ENCODE results near the gene TTLL3. TPM values are rescaled to one million over a fixed set of nuclear protein-coding genes. Genes with fewer than 3 reads are reported as not detected.

Gene TTLL3
- polyA plus RNA-seq, 1 donor (not counting 4 experiments of a cell fraction or from before 2014, with no cell fraction given) = 11.3 TPM

DNA sequence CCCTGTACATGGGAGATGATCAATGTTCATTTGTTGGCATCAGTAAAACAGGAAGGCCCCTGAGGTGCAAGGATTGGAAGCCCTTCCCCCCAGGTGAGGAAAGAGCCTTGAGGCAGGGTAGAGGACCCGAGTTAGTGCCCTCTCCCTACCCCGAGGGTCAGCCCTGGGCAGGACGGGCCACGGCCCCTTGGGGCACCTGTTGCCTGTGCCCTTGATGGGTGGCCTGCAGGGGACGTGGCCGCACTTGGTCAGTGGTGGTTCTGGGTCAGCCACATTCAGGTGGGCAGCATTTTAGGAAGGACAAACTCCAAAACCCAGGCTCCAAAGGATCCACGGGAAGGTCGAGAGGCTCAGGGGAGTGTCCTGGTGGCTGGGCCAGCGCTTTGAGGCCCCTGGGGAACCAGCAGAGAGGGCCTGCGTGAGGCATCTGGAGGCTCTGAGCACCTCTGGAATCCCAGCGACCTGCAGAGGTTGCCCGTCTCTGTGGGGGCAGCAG, 49.5 kb downstream of the TTLL3 start:
- H3K9me3 ChIP-seq (ENCODE audit: control insufficient read depth, low read depth, low read length) = no peaks in the 10 kb centered on the region
- no peaks in the 10 kb centered on the region for H3K27me3 ChIP-seq (ENCODE audit: control insufficient read depth, extremely low read depth, insufficient read depth, low read length)
- H3K79me2 ChIP-seq (ENCODE audit: control insufficient read depth, insufficient read depth, low read length) = no peaks in the 10 kb centered on the region
- H3K36me3 ChIP-seq (ENCODE audit: control insufficient read depth in 2 of 2, extremely low read depth in 1 of 2, insufficient read depth in 2 of 2, low read length in 2 of 2) = no peaks in the 10 kb centered on the region
- H3K4me3 ChIP-seq (ENCODE audit: control insufficient read depth in 2 of 3, extremely low read depth in 1 of 3, insufficient read depth in 2 of 3, low read depth in 1 of 3, low read length in 3 of 3) = no peak overlapping the region
- H3K9me1 ChIP-seq (ENCODE audit: control insufficient read depth, extremely low read depth, insufficient read depth, low read length) = no peaks in the 10 kb centered on the region
- no peak for DNase-seq (ENCODE audit: low read depth, low spot score)
- no peak for FAIRE-seq
- TF ChIP-seq, protein P1, sequence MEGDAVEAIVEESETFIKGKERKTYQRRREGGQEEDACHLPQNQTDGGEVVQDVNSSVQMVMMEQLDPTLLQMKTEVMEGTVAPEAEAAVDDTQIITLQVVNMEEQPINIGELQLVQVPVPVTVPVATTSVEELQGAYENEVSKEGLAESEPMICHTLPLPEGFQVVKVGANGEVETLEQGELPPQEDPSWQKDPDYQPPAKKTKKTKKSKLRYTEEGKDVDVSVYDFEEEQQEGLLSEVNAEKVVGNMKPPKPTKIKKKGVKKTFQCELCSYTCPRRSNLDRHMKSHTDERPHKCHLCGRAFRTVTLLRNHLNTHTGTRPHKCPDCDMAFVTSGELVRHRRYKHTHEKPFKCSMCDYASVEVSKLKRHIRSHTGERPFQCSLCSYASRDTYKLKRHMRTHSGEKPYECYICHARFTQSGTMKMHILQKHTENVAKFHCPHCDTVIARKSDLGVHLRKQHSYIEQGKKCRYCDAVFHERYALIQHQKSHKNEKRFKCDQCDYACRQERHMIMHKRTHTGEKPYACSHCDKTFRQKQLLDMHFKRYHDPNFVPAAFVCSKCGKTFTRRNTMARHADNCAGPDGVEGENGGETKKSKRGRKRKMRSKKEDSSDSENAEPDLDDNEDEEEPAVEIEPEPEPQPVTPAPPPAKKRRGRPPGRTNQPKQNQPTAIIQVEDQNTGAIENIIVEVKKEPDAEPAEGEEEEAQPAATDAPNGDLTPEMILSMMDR (optimal IDR thresholded peaks at IDR 0.05 in 1 of 3, IDR thresholded peaks at IDR 0.05 in 1 of 3, conservative IDR thresholded peaks at IDR 0.05 in 1 of 3; ENCODE audit: extremely low read depth in 1 of 3, insufficient read depth in 2 of 3, low read length in 3 of 3) = no peak
- TF ChIP-seq EZH2 (IDR thresholded peaks at IDR 0.05; ENCODE audit: low read length) = no peak
- H3K9ac ChIP-seq (ENCODE audit: control insufficient read depth, extremely low read depth, insufficient read depth, low read length) = no peak overlapping the region
- dilution Hi-C loops (cut with MboI; ENCODE audit: extremely low pct_ligation_motif_present, low sequenced_read_pairs) = no loop called here
- H4K20me1 ChIP-seq (ENCODE audit: control insufficient read depth, extremely low read depth, insufficient read depth, low read length) = no peaks in the 10 kb centered on the region
- no peak overlapping the region for H2AFZ ChIP-seq (ENCODE audit: control insufficient read depth, low read length)
- no peak overlapping the region for H3K4me2 ChIP-seq (ENCODE audit: control insufficient read depth, extremely low read depth, insufficient read depth, low read depth, low read length)
- H3K4me1 ChIP-seq (ENCODE audit: control insufficient read depth, extremely low read depth, insufficient read depth, low read length) = no peaks in the 10 kb centered on the region
- H3K27ac ChIP-seq (ENCODE audit: control insufficient read depth, insufficient read depth, low read length) = no peak overlapping the region

DNA sequence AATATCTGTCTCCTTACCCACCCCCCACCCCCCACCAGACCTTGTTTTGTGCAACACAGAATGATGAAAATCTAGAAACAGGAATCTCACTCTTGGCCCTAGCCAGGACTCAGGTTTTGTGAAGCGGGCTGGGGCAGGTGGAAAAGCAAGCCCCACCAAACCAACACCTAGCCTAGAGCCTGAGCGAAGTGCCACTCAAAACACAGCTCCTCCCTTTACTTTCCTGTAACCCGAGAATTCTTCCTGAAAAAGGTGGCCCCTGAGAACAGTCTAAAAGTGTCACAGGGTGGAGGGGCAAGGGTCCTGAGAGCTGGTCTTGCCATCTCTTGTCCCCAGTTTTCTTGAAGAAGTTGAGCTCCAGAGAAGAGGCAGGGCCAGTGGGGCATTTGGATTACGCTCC, 51.1 kb downstream of the TTLL3 start:
- no peak overlapping the region for H3K4me2 ChIP-seq (ENCODE audit: control insufficient read depth, extremely low read depth, insufficient read depth, low read depth, low read length)
- dilution Hi-C loops (cut with MboI; ENCODE audit: extremely low pct_ligation_motif_present, low sequenced_read_pairs) = no loop called here

More for the DNA sequence above, 51.1 kb downstream of the TTLL3 start:
- H3K27ac ChIP-seq (ENCODE audit: control insufficient read depth, insufficient read depth, low read length) = no peak overlapping the region
- TF ChIP-seq, protein P1 (optimal IDR thresholded peaks at IDR 0.05 in 1 of 3, IDR thresholded peaks at IDR 0.05 in 1 of 3, conservative IDR thresholded peaks at IDR 0.05 in 1 of 3; ENCODE audit: extremely low read depth in 1 of 3, insufficient read depth in 2 of 3, low read length in 3 of 3) = no peak
- no peak for TF ChIP-seq EZH2 (IDR thresholded peaks at IDR 0.05; ENCODE audit: low read length)
- H3K9ac ChIP-seq (ENCODE audit: control insufficient read depth, extremely low read depth, insufficient read depth, low read length) = no peak overlapping the region
- no peak overlapping the region for H3K4me3 ChIP-seq (ENCODE audit: control insufficient read depth in 2 of 3, extremely low read depth in 1 of 3, insufficient read depth in 2 of 3, low read depth in 1 of 3, low read length in 3 of 3)
- no peaks in the 10 kb centered on the region for H3K36me3 ChIP-seq (ENCODE audit: control insufficient read depth in 2 of 2, extremely low read depth in 1 of 2, insufficient read depth in 2 of 2, low read length in 2 of 2)
- no peaks in the 10 kb centered on the region for H4K20me1 ChIP-seq (ENCODE audit: control insufficient read depth, extremely low read depth, insufficient read depth, low read length)
- DNase-seq (ENCODE audit: low read depth, low spot score) = no peak
- H3K9me3 ChIP-seq (ENCODE audit: control insufficient read depth, low read depth, low read length) = no peaks in the 10 kb centered on the region
- no peaks in the 10 kb centered on the region for H3K4me1 ChIP-seq (ENCODE audit: control insufficient read depth, extremely low read depth, insufficient read depth, low read length)
- FAIRE-seq = no peak
- H3K27me3 ChIP-seq (ENCODE audit: control insufficient read depth, extremely low read depth, insufficient read depth, low read length) = no peaks in the 10 kb centered on the region
- no peaks in the 10 kb centered on the region for H3K9me1 ChIP-seq (ENCODE audit: control insufficient read depth, extremely low read depth, insufficient read depth, low read length)
- no peak overlapping the region for H2AFZ ChIP-seq (ENCODE audit: control insufficient read depth, low read length)
- no peaks in the 10 kb centered on the region for H3K79me2 ChIP-seq (ENCODE audit: control insufficient read depth, insufficient read depth, low read length)
